ENCODE measurements around the gene SLC25A26.
"Not testable (repeated sequence)": the region's sequence is repeated elsewhere in the genome, so short reads cannot be mapped to it uniquely, and the experiment has no call there.

SLC25A26 gene

DNA sequence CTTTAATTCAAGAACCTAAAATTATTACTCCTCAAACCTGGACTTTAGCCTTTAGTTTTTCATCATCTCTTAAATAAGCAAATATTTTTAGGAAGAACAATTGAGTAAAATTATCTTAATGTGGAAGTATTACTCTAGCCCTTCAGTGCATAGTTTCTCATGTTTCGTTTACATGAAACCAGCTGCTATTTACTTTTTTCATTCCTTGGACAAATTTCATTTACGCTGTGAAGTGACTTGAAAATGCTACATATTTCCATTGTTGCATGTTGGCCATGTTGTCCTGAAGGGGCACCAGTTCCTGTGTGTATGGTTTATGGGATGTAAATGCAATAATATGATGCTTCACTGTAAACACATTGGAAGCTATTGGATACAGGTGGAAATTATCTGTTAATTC lies 49.9 kb downstream of the SLC25A26 start:
- no peak for DNase-seq

DNA sequence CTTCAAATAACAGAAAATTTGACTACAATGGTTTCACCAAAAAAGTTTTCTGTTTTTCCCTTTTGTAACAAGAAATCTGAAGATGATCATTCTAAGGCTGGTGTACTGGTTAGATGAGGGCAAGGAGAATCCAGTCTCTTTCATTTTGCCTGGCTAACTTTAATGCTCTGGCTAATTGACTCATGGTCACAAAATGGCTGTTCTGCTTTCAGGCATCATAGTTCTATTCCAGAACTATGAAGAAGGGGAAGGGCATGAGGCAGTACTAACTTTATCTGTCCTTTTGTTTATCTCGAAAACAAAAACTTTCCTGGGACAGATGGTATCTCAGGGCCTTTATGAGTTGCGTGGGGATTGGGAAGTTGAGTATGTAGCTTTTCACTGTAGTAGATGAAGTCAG lies 50.4 kb downstream of the SLC25A26 start:
- no peak for DNase-seq

DNA sequence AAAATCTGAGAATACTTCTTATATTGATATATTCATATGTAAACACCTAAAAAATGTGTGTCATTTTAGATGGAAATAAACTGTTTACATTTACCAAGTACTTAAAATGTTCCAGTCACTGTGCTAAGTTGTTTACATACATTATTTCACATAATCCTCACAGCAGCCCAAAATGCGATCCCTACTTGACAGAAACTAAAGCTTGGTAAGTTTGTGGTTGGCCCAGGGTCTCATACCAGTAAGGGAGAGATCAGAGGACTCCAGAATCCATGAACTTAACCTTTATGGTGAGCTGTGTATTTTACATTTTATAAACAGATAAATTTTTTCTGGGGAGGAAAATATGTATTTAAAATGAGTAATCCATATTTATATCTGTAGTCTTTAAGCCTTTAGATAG lies 51.2 kb downstream of the SLC25A26 start:
- DNase-seq: no peak

DNA sequence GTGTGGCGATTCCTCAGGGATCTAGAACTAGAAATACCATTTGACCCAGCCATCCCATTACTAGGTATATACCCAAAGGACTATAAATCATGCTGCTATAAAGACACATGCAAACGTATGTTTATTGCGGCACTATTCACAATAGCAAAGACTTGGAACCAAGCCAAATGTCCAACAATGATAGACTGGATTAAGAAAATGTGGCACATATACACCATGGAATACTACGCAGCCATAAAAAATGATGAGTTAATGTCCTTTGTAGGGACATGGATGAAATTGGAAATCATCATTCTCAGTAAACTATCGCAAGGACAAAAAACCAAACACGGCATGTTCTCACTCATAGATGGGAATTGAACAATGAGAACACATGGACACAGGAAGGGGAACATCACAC lies 54.0 kb downstream of the SLC25A26 start:
- DNase-seq: not testable (repeated sequence)

DNA sequence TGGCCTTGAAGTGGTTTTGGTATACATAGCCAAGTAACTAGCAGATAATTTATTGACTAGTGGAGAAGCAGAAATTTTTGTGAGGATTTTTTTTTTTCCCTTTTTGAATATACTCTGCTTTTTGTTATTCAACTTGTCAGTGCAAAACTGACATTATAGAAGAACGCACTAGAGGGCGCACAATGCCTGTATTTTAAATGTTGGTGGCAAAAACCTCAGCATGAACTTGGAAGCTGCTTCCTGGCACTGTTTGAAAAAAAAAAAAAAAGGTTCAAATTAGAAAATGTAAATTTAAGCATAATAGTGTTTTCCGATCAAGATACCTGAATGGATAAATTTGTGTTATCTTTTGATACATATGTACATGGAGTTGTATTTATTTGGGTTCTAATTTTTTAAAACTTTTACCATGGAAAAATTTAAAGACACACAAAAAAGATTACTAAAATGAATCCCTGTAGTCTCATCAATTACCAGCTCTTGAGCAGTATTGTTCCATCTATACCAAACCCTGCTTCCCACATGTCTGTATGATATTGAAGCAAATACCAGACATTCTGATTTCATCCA lies 56.0 kb downstream of the SLC25A26 start:
- DNase-seq: peak; percentile 50 to 57

DNA sequence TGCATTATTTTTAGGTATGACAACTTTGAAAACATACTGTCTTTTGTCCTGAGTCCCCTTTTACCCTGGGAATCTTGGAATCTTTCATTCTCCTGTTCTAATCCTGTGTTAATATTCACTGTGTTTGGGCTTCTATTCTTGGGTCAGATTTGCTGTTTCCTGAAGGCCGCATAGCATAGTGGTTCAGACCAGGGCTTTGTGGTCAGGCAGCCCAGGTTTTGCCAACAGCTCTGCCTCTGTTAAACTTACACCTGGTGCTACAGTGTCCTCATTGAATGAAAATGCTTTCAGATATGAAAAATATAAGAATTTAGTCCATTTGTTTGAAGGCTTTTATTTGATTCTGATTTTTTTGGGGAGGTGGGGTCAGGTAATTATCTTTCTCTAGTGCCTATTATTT lies 58.4 kb downstream of the SLC25A26 start:
- no peak for DNase-seq

DNA sequence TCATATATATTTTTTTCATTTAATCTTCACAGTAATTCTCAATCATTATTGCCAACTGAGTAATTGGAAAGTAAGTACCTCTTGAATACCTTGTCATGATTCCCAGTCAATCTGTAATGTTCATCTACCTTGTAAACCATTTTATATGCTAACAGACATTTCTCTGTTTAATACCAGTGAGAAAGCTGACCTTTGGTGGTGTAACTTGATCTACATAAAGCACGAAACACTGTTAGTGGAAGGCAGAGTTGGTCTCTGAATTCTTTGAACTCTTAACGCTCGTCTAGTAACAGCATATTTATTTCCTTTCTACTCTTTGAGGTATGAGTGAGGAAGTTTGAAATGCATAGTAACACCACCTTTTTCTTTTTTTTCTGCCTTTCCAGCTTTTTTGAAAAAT lies 59.5 kb downstream of the SLC25A26 start:
- no peak for DNase-seq

DNA sequence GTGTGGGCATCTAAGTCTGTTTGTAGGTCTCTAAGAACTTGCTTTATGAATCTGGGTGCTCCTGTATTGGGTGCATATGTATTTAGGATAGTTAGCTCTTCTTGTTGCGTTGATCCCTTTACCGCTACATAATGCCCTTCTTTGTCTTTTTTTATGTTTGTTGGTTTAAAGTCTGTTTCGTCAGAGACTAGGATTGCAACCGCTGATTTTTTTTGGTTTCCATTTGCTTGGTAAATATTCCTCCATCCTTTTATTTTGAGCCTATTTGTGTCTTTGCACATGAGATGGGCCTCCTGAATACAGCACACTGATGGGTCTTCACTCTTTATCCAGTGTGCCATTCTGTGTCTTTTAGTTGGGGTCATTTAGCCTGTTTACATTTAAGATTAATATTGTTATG lies 71.1 kb downstream of the SLC25A26 start:
- not testable (repeated sequence) for DNase-seq

DNA sequence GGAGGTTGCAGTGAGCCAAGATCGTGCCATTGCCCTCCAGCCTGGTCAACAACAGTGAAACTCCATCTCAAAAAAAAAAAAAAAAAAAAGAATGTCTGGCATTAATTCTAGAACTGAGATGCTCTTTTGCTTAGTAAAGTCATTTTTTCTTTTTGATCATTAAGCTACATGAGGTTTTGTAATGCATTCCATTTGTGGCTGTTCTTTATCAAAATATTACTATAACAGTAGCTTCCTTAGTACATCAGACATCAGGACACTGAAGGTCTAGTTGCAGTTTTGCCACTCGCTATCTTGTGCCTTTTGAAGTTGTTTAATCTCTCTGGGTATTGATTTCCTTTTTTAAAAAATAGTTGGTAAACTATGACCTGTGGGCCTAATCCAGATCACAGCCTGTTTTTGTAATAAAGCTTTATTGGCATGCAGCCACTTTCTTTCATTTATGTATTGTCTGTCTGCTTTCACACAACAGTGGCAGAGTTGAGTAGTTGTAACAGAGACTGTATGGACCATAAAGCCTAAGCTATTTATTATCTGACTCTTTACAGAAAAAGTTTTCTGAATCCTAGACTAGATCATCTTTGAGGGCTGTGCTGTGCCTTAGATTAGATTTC lies 76.6 kb downstream of the SLC25A26 start:
- DNase-seq: peak in 1 of 2 experiments; percentile 10

DNA sequence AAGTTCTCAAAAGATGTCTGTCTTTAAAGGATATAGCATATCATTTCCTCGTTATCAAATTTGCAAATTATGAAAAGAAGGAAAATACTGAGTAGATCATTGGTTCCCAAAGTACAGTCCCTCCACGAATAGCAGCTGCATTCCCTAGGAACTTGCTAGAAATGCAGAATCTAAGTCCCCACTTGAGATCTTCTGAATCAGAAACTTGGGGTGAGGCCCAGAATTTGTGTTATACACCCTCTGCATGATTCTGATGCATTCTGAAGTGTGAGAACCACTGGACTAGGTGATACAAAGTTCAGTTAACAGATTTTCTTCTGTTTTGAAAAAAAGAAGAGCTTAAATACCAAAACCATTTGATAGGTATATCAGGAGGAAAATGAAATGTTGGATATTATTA lies 77.1 kb downstream of the SLC25A26 start:
- DNase-seq: no peak

DNA sequence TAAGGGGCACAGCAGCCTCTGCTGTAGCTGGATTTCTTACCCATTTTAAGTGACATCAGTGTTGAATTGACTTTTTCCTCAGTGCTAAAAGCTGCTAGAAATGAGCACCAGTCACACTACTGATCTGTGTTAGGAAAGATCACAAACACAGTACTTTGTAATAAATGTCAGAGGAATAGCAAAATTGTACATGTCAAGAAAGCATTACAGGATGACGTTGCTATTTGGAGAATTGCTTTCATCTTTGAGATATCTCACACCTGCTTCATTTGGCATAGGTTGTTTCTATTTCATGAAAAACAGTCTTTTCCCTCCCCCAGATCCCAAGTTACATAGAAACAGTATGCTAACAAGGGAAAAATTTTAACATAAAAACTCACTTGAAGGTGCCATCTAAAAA lies 77.8 kb downstream of the SLC25A26 start:
- DNase-seq: no peak

DNA sequence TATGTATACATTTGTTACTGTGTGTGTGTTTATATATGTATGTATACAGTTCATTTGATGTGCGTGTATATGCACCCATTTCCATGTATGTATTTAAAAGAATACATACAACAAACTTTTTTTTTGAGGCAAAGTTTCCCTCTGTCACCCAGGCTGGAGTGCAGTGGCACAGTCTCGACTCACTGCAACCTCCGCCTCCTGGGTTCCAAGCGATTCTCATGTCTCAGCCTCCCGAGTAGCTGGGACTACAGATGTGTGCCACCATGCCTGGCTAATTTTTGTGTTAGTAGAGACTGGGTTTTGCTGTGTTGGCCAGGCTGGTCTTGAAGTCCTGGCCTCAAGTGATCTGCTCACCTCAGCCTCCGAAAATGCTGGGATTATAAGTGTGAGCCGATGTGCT lies 78.3 kb downstream of the SLC25A26 start:
- DNase-seq: not testable (repeated sequence)

DNA sequence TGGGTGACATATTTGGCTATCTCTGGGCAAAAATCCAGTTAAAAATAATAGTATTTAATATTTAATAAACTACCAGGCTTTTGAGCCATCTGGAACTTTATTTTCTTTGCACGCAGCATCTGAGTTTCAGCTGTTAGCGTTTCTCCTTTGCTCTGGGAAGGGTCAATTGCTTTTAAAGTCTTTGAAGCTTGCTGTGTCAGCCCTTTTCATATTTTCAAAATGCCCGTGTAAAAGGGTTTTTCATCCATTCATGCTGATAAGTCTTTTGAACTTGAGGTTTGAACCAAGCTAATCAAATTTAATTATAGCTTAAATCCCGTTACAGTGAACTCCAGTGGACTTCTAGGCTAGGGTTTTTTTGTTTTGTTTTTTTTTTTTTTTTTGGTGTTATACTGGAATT lies 79.1 kb downstream of the SLC25A26 start:
- DNase-seq: no peak

DNA sequence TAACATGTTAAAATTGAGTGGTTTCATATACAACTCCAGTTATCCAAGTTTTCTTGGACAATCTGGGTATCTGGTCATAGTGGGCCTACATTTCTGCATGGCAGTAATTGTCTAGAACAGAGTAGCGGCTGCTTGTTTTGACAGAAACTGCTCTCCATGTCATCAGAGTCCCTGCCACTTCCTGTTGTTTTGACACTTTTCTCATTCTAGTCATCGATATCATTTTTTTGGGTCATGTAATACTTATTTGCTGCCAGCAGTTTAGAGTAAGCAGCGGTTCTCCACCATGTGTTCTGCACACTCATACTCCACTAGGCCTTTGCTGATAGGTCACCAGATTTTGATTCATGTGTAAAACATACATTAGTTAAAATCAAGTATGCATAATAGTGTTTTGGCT lies 81.5 kb downstream of the SLC25A26 start:
- no peak for DNase-seq

DNA sequence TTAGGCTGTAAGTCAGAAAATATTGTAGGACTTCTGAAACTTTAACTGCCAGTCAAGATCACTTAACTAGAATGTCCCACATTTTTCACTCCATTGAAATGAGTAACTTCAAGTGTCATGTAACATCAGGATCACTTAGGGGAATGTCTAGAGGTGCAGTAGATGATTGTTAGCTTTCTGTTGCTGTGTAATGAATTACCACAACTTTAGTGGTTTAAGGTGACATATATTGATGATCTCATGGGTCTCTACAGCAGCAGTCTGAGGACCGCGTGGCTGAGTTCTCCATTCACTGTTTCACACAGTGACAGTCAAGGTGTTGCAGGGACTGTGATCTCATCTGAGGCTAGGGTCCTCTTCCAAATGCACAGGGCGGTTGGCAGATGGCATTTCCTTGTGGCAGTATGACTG lies 82.7 kb downstream of the SLC25A26 start:
- DNase-seq: no peak

DNA sequence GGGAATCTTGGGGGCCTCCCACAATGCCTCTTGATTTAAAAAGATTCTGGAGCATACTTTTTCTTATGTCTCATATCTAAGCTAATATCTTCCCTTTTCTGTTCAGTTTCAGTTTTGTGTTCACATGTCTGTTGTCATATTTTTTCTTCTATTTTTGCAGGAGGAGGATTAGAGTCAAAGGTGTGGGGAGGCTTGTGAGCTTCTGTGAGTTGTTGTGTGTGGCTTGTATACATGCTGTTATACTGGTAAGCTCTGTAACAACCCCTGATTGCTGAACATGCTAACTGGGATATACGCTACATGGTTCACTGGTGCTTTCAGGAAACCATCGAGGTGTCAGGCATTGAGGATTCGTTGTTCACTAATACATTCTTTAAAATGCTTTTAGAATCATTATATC lies 83.5 kb downstream of the SLC25A26 start:
- DNase-seq: no peak

DNA sequence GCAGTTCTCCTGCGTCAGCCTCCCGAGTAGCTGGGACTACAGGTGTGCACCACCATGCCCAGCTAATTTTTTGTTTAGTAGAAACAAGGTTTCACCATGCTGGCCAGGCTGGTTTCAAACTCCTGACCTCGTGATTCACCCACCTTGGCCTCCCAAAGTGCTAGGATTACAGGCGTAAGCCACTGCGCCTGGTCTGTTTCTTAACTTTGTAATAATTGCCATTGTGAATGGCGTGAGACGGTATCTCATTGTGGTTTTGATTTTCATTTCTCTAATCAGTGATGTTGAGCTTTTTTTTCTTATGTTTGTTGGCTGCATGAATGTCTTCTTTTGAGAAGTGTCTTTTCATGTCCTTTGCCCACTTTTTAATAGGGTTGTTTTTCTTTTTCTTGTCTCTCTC lies 85.3 kb downstream of the SLC25A26 start:
- not testable (repeated sequence) for DNase-seq

DNA sequence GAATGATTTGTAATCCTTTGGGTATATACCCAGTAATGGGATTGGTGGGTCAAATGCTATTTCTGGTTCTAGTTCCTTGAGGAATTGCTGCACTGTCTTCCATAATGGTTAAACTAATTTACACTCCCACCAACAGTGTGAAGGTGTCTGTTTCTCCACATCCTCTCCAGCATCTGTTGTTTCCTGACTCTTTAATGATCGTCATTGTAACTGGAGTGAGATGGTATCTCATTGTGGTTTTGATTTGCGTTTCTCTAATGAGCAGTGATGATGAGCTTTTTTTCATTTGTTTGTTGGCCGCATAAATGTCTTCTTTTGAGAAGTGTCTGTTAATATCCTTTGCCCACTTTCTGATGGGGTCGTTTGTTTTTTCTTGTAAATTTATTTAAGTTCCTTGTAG lies 86.2 kb downstream of the SLC25A26 start:
- not testable (repeated sequence) for DNase-seq

DNA sequence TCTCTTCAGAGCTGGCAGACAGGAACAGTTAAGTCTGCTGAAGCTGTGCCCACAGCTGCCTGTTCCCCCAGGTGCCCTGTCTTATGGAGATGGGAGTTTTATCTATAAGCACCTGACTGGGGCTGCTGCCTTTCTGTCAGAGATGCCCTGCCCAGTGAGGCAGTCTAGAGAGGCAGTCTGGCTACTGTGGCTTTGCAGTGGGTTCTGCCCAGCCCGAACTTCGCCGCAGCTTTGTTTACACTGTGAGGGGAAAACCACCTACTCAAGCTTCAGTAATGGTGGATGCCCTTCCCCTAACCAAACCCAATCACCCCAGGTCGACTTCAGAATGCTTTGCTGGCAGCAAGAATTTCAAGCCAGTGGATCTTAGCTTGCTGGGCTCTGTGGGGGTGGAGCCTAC lies 91.2 kb downstream of the SLC25A26 start:
- no peak for DNase-seq

DNA sequence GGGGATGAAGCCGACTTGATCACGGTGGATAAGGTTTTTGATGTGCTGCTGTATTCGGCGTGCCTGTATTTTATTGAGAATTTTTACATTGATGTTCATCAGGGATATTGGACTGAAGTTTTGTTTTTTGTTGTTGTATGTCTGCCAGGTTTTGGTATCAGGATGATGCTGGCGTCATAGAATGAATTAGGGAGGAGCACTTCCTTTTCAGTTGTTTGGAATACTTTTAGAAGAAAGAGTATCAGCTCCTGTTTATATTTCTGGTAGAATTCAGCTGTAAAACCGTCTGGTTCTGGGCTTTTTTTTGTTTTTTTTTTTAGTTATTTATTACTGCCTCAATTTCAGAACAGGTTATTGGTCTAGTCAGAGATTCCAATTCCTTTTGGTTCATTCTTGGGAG lies 93.7 kb downstream of the SLC25A26 start:
- DNase-seq: no peak

DNA sequence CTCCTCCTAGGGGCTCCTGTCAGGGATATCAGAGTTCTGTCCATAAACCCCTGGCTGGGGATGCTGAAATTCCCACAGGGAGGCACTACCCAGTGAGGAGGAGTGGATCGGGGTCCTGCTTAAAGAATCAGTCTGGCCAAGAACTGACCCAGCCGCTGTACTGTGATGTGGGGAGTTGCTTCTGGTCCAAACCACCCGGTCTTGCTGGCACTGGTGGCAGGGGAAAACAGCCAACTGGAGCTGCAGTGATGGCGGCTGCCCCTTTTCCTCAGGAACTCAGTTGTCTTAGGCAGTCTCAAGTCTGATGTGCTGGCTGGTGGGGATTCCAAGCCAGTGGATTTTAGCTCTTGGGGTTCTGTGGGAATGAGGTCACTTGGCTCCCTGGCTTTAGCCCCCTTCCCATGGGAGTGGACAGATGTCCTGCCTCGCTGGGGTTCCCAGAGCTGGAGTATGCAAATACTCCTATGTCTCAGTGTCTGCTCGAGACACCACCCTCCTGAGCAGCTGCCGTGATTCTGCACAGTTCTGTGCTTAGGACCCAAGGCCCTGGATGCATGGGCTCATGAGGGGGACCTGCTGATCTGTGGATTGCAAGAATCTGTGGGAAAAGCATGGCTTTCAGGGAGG lies 97.1 kb downstream of the SLC25A26 start:
- no peak for DNase-seq

DNA sequence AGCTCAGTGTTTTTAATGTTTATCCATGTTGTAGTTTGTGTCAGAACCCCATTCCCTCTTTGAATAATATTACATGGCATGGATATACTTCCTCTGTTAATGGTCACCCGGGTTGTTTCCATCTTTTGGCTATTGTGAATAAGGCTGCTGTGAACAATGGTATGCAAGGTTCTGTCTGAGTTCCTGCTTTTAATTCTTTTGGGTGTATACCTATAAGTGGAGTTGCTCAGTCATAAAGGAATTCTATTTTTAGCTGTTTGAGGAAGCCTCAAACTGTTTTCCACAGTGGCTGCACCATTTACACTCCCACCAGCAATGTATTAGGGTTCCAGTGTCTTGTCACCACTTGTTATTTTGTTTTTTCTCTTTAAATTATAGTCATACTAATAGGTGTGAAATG lies 99.6 kb downstream of the SLC25A26 start:
- no peak for DNase-seq

DNA sequence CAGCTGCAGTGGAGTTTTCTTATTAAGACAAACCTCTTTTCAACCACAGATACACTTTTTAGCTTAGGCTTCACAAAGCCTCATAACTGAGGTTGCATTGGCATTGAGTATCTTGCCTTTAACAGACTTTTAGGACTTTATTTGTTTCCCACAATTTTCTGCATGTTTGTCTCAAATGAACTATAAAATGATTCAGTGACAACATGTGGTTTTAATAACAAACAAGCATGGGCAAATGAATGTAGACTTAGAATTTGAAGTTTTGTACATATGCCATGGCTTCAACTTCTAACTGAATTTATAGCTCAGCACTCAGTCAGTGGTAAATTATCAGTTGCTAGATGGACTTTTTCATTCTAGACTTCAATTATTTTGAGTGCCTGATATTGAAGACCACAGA lies 101.6 kb downstream of the SLC25A26 start:
- DNase-seq: no peak

DNA sequence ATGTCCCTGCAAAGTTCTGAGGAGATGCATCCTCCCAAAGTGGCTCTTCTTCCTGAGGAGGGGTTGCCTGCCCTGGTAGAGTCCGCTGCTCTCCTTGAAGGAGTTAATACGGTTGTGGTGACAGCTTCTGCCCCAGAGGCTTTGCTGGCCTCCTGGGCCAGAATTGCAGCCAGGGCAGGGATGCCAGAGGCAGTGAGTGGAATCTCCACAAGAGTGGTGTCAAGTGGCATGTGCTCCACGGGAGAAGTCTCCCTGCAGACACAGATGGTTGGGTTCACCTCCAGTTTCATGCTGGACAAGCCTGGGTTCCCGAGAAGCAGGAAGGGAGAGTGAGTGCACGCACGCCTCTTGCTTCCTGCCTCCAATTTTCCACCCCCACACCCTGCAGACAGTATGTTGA lies 105.5 kb downstream of the SLC25A26 start:
- DNase-seq: no peak

DNA sequence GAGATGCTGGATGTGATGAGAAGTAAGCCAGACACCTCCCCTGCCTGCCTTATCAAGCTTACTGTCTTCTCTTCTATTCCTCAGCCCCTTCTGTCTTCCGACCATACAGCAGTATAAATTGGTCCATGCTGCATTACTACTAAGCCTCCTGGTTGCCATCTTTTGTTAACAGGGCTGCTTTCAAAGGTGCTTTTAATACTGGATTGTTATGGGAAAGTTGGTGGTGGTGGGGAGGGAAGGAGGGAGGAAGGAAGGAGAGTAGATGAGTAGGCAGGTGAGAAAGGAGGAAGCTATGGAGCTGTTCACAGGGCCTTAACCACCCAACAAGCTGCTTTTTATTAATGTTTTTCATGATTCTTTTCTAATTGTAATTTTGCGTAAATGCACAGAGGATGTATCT lies 114.9 kb downstream of the SLC25A26 start:
- no peak for DNase-seq

Data from NCI-H2081 (cell line).